Fibroblast of mammary gland (primary cell): Measurements from ENCODE around the gene NRCAM.
A peak's percentile ranks its signal among the peaks of the same experiment; 100 is the strongest.
"Not testable (repeated sequence)": the region's sequence is repeated elsewhere in the genome, so short reads cannot be mapped to it uniquely, and the experiment has no call there.

Source experiments
- DNase-seq: peaks from one replicate; pipeline ENCODE4 v3.0.0-alpha.2; 2010; ENCODE audit warnings: low read depth
- H3K4me3 ChIP-seq: 2 replicates; pipeline ENCODE4 v1.5.1; 2011; ENCODE audit warnings: low read depth, mild to moderate bottlenecking, low read length, moderate library complexity; ENCODE audit not compliant: control insufficient read depth
- CTCF ChIP-seq: conservative IDR thresholded peaks from 2 replicates; pipeline ENCODE4 v1.5.1; 2011; ENCODE audit warnings: low read depth, low read length, inconsistent platforms; ENCODE audit not compliant: control insufficient read depth, insufficient read depth

Gene NRCAM

GRCh38 chr7:108406222-108406890 lies 49.9 kb downstream of the NRCAM start:
- H3K4me3 ChIP-seq = no peak overlapping the region
- DNase-seq = peak; percentile 64
- no peak for TF ChIP-seq CTCF

- TF ChIP-seq CTCF = no peak
- DNase-seq = no peak
- H3K4me3 ChIP-seq = no peak overlapping the region
Observed at GRCh38 chr7:108404509-108405420, 51.5 kb downstream of the NRCAM start.

- H3K4me3 ChIP-seq = no peak overlapping the region
- no peak for DNase-seq
- no peak for TF ChIP-seq CTCF
Observed at GRCh38 chr7:108403597-108404217, 52.5 kb downstream of the NRCAM start.

GRCh38 chr7:108402865-108403264 lies 53.4 kb downstream of the NRCAM start:
- TF ChIP-seq CTCF = no peak
- DNase-seq = peak; percentile 77
- no peak overlapping the region for H3K4me3 ChIP-seq

GRCh38 chr7:108396080-108396479 lies 60.2 kb downstream of the NRCAM start:
- TF ChIP-seq CTCF = no peak
- H3K4me3 ChIP-seq = no peak overlapping the region
- DNase-seq = no peak

- H3K4me3 ChIP-seq = no peak overlapping the region
- TF ChIP-seq CTCF = no peak
- DNase-seq = no peak
Observed at GRCh38 chr7:108395426-108395825, 60.8 kb downstream of the NRCAM start.

GRCh38 chr7:108393097-108393496 lies 63.1 kb downstream of the NRCAM start:
- not testable (repeated sequence) for H3K4me3 ChIP-seq, DNase-seq

GRCh38 chr7:108387686-108388085 lies 68.5 kb downstream of the NRCAM start:
- DNase-seq, H3K4me3 ChIP-seq: not testable (repeated sequence)
